ENCODE data around the gene TARBP2.
"Not testable (repeated sequence)": the region's sequence is repeated elsewhere in the genome, so short reads cannot be mapped to it uniquely, and the experiment has no call there.

Gene TARBP2

DNA sequence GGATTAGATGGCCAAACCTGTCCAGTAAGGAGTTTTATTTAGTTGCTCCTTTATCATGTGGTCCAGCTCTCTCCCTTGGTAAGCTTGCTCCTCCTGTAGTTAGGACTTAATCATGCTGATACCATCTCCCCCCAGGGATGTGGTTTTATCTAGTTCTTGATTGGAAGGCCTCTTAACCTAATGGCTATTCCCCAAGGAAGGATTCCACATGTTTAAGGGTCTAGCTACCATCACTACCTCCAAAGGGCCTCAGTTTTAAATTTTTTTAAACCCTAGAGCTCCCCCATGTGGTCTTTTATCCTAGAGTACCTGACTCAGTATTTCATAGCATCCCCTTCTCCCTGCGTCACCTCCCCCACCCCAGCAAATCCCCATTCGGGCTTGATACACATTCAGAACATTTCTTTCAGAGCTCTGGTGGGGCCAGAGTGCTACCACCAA lies 24.3 kb upstream of the TARBP2 start:
- no peak for DNase-seq

DNA sequence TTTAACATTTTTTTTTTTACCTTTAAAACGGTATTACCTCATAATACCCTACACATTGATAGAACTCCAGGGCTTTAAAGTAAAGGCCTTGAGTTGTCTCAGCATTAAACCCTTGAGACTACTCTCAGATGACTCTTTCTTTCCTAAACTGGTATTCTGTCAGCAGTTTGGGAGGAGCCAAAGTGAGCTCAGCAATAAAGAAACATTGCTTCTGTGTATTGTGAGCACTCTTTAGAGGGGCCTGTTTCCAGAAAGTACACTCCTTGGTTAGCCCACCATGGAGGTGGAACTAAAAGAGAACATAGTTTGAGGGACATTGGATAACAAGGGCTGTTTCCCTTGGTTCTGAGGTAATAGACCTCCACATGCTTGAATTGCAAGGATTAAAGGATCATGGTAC lies 22.2 kb upstream of the TARBP2 start:
- no peak for DNase-seq

GRCh38 chr12:53479331-53479730 lies 21.8 kb upstream of the TARBP2 start:
- DNase-seq = no peak

DNA sequence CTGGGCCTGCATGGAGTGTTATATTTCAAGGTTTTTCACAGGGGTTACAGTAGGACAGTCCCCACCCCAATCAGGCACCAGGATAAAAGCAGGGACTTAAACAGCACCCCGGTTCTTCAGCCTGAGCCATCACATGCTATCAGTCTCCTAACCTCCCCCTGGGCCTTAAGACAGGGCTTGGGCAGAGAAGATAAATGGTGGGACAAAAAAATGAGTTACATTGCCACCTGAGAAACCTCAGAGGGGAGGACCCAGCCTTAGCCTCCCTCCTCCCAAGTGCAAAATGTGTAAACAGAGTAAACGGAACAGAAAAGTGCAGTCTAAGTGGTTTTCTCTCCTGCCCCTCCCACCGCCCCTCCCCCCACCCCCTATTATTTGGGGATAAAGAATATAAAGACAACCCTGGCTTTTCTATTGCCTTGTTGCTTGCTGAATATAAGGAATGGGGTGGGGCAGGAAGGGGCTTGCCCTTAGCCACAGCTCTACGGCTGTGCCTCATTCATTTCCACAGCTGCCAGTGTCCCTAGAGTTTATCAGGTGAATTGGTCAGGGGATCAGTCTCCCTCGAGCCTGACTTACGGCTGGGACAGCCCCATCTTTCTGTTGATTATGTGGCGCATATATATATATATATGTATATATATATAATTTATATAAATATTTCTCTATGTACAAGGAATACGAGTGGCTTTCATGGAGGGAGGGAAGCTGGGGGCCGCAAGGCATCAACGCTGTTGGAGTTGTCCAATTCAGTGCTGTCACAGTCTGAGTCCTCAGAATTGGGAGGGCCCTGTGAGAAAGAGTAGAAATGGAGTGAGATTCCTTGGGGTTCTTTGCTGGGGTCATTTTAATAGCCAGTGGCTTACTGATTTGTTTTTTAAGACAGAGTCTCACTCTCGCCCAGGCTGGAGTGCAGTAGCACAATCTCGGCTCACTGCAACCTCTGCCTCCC lies 20.3 kb upstream of the TARBP2 start:
- DNase-seq = no peak

DNA sequence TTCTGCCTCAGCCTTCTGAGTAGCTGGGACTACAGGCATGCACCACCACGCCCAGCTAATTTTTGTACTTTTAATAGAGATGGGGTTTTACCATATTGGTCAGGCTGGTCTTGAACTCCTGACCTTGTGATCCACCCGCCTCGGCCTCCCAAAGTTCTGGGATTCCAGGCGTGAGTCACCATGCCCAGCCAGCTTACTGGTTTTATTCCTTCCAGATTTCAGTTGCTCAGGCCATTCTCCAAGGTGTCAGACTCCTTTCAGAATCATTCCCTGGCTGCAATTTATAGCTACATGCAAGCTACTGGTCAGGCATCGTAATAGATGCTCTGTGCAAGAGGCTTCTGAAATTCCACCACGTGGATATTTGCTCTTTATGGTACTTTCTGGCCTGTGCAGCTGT lies 19.6 kb upstream of the TARBP2 start:
- not testable (repeated sequence) for DNase-seq

- DNase-seq = no peak
Measured at GRCh38 chr12:53481939-53482586, 19.0 kb upstream of the TARBP2 start.

DNA sequence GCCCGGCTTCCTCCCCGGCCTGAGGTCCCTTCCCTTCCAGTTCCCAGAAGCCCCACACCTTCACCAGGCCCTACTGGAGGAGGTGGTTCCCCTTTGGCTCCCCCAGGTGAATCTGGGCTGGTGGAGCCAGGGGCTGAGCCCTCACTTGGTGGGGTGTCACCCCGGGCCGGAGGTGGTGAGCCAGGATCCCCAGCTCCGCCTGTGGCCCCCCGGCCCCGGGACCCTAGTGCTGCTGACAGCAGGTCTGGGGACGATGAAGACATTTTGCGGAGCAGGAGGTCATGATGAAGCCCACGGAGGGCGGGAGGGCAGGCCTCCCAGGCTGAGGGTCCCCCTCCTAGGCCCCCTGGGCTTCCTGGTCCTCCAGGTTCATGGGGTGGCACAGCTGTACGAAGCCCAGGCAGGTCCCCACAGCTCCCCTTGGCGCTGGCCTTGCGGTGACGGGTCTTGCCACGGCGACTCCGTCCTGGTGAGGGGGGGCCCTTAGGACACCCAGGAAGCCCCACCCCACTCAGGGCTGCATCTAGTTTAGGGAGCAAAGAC lies 18.4 kb upstream of the TARBP2 start:
- DNase-seq = no peak

GRCh38 chr12:53483225-53483978 lies 17.7 kb upstream of the TARBP2 start:
- no peak for DNase-seq

- no peak for DNase-seq
Measured at GRCh38 chr12:53483979-53484377, 17.1 kb upstream of the TARBP2 start.

DNA sequence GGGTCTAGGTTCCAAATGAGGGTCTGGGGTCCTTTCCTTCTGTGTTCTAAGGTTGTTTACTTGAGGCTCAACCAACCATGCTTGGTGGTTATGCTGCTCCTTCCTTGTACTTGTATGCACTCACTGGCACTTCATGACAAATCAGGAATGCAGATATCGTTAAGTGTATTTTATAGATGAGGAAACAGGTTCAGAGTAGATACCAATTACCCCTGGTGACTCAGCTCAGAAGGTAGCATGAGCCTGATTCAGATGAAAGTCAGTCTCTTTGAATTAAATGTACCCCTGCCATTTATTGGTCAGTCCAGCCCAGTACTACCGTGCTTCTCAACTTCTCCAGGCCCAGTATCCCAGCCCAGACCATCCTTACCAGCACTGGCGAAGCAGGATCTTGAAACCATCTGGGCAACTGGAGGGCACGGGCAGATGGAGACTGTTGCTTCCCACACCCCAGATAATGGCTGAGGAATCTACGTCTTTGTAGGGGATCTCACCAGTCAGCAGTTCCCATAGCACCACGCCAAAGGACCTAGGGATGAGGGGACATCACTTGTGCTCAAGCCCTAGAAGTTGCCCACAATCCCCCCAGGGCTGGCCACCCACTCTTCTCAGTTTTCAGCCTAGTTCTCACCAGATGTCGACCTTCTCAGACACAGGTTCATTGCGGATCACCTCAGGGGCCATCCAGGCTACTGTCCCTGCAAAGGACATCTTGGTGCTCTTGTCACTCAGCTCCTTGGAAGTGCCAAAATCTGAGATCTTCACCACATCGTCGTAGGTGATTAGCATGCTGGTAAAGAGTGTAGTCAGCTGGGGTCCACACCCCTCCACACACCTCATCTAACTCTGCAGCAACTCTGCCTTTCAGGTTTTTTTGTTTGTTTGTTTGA lies 16.2 kb upstream of the TARBP2 start:
- no peak for DNase-seq

GRCh38 chr12:53485955-53486735 lies 14.9 kb upstream of the TARBP2 start:
- DNase-seq = no peak

- DNase-seq = no peak
Measured at GRCh38 chr12:53486736-53487487, 14.2 kb upstream of the TARBP2 start.

GRCh38 chr12:53489242-53489864 lies 11.7 kb upstream of the TARBP2 start:
- no peak for DNase-seq

GRCh38 chr12:53492188-53492587 lies 8.9 kb upstream of the TARBP2 start:
- no peak for DNase-seq

- DNase-seq = peak; percentile 80
Measured at GRCh38 chr12:53492830-53493609, 8.1 kb upstream of the TARBP2 start.

DNA sequence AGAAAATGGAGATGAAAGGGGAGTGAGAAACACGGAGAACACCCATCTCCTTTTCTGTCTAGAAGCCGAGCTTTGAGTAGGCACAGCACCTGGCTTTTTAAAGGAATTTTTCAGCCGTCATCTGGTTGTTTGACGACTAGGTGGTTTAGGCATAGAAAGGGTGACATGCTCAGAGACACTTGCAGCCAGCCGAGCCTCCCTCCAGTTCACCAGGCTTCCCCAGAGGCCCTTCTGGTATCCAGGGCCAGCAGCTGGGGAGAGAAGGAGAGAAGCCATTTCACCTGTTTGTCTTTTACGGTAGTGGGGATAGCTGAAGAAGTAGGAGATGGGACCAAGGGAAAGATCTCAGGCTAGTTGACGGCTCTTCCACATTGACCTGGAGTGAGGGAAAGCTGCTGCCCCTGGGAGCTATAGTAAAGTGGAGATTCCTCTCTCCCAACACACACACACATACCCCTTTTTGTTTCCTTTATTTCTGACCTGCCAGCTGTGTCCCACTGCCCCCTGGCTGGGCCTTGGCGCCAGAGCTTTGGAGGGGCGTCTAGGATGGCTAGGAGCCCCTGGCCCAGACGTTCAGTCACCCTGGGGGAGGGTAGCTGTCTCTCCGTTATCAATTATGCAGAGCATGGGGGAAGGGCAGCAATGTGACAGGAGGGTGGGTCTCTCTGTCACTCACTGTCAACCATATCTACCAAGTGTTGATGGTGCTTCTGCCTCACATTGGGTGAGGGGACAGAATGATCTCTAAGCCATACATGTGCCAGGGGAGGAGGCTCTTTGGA lies 7.3 kb upstream of the TARBP2 start:
- no peak for DNase-seq

DNA sequence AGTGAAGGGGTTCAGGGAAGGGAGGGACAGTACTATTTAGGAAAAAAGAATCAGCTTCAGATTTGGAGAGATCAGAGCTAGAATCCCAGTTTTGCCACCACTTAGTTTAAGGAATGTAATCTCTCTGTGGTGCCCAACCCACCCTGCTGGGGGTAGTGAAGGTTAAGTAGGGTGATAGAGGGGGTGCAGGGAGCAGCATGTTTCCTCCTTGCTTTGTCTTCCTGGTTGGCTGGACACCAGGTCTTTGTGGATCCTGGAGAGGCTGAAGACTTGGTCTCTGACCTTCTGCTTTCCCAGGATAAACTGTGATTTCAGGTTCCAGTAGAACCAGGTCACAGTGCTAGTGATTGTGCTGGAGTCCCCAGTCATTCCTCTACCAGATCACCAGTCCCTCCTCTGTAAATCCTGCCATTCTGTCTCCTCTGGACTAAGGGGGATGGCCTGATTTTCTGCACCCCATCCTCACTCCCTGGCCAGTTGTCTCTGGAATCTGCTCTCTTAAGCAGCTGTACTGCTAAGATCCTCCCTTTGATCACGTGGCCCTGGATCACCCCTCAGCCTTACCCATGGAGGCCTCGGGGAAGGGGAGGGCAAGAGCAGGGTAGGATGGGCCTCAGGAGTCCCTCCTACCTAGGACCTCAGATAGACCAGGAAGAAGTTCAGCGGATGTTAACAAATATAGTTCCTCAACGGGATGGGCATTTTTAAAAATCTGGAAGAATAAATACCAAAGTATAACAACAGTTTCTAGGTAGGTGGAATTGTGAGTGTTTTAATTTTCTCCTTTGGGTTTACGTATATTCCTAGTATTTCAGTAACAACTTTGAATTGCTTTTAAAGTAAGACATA lies 5.0 kb upstream of the TARBP2 start:
- no peak for DNase-seq

GRCh38 chr12:53496752-53497032 lies 4.4 kb upstream of the TARBP2 start:
- DNase-seq = no peak

Measured in central memory CD4-positive, alpha-beta T cell (primary cell).